ENCODE data around the gene FTO.

GRCh38 chr16:54136276-54136625 lies 432.3 kb downstream of the FTO start:
- TF ChIP-seq, protein P1, sequence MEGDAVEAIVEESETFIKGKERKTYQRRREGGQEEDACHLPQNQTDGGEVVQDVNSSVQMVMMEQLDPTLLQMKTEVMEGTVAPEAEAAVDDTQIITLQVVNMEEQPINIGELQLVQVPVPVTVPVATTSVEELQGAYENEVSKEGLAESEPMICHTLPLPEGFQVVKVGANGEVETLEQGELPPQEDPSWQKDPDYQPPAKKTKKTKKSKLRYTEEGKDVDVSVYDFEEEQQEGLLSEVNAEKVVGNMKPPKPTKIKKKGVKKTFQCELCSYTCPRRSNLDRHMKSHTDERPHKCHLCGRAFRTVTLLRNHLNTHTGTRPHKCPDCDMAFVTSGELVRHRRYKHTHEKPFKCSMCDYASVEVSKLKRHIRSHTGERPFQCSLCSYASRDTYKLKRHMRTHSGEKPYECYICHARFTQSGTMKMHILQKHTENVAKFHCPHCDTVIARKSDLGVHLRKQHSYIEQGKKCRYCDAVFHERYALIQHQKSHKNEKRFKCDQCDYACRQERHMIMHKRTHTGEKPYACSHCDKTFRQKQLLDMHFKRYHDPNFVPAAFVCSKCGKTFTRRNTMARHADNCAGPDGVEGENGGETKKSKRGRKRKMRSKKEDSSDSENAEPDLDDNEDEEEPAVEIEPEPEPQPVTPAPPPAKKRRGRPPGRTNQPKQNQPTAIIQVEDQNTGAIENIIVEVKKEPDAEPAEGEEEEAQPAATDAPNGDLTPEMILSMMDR (IDR thresholded peaks at IDR 0.05; ENCODE audit: poor library complexity) = no peak
- TF ChIP-seq EZH2 (IDR thresholded peaks at IDR 0.05; ENCODE audit: borderline replicate concordance) = no peak

All from hepatocyte (in vitro differentiated cells).